Neural cell (in vitro differentiated cells): ENCODE results near the gene EIF5A. TPM values are rescaled to one million over a fixed set of nuclear protein-coding genes. Genes with fewer than 3 reads are reported as not detected.

Source experiments
- H2AFZ ChIP-seq: fragments of 200-600, 300-800 bp; sonication (generic), shearing (Covaris generic); 2 replicates; pipeline ENCODE4 v1.6.0; 2014; ENCODE audit warnings: low read depth, mild to moderate bottlenecking, antibody characterized with exemption, low read length, moderate library complexity
- H3F3A ChIP-seq: fragments of 200-600 bp; shearing (Covaris generic); 2 replicates; pipeline ENCODE4 v1.6.1; 2016; ENCODE audit warnings: mild to moderate bottlenecking, moderate library complexity, mixed read lengths, antibody characterized with exemption, low read length; ENCODE audit not compliant: insufficient read depth, poor library complexity, severe bottlenecking
- H3K27ac ChIP-seq: fragments of 200-600, 300-800 bp; sonication (generic), shearing (Covaris generic); 2 replicates; pipeline ENCODE4 v1.5.1; 2014; ENCODE audit warnings: mild to moderate bottlenecking, low read length, moderate library complexity
- H3K27me3 ChIP-seq: fragments of 300-800, 200-600 bp; sonication (generic), shearing (Covaris generic); 2 replicates; pipeline ENCODE4 v1.6.0; 2014; ENCODE audit warnings: mild to moderate bottlenecking, low read depth, low read length, moderate library complexity; ENCODE audit not compliant: insufficient read depth
- H3K36me3 ChIP-seq: fragments of 300-800, 200-600 bp; sonication (generic), shearing (Covaris generic); 2 replicates; pipeline ENCODE4 v1.5.1; 2014; ENCODE audit warnings: mild to moderate bottlenecking, antibody characterized with exemption, low read length, moderate library complexity; ENCODE audit not compliant: insufficient read depth
- H3K4me2 ChIP-seq: fragments of 300-800, 200-600 bp; sonication (generic), shearing (Covaris generic); 2 replicates; pipeline ENCODE4 v1.6.0; 2014; ENCODE audit warnings: mild to moderate bottlenecking, low read length
- H3K4me3 ChIP-seq: fragments of 300-800, 200-600 bp; sonication (generic), shearing (Covaris generic); 2 replicates; pipeline ENCODE4 v1.5.1; 2014; ENCODE audit warnings: mild to moderate bottlenecking, low read length, moderate library complexity
- H3K79me2 ChIP-seq: fragments of 200-600 bp; shearing (Covaris generic); replicated peaks from 2 replicates; pipeline ENCODE4 v1.6.0; 2014; ENCODE audit warnings: mild to moderate bottlenecking, low read length, moderate library complexity; ENCODE audit not compliant: insufficient read depth
- H3K9ac ChIP-seq: fragments of 300-800, 200-600 bp; sonication (generic), shearing (Covaris generic); 2 replicates; pipeline ENCODE4 v1.6.1; 2016; ENCODE audit warnings: mild to moderate bottlenecking, low read length, mixed read lengths
- H3K9me2 ChIP-seq: fragments of 200-600 bp; shearing (Covaris generic); 2 replicates; pipeline ENCODE4 v1.6.1; 2016; ENCODE audit warnings: mild to moderate bottlenecking, low read length, mixed read lengths; ENCODE audit not compliant: insufficient read depth
- H3K9me3 ChIP-seq: fragments of 200-600, 300-800 bp; sonication (generic), shearing (Covaris generic); 2 replicates; pipeline ENCODE4 v1.6.1; 2016; ENCODE audit warnings: mild to moderate bottlenecking, mixed run types, low read length, moderate library complexity, mixed read lengths
- H4K20me1 ChIP-seq: fragments of 200-600 bp; shearing (Covaris generic); 2 replicates; pipeline ENCODE4 v1.6.1; 2016; ENCODE audit warnings: mild to moderate bottlenecking, mixed run types; ENCODE audit not compliant: insufficient read depth
- CTCF ChIP-seq: fragments of 450-650 bp; IDR thresholded peaks from 2 replicates; pipeline ENCODE4 v1.5.1; 2014; ENCODE audit warnings: antibody characterized with exemption, mild to moderate bottlenecking, moderate library complexity; ENCODE audit not compliant: poor library complexity, severe bottlenecking
- EP300 ChIP-seq: fragments of 450-650 bp; conservative IDR thresholded peaks from 2 replicates; pipeline ENCODE4 v1.6.1; 2014; ENCODE audit warnings: antibody characterized with exemption, mild to moderate bottlenecking, moderate library complexity; ENCODE audit not compliant: poor library complexity, severe bottlenecking
- EZH2 ChIP-seq: fragments of 200-600, 300-800 bp; shearing (Covaris generic), sonication (generic); IDR thresholded peaks from 2 replicates; pipeline ENCODE4 v1.6.1; 2014; ENCODE audit warnings: antibody characterized with exemption, low read length, borderline replicate concordance, mild to moderate bottlenecking; ENCODE audit not compliant: insufficient read depth, poor library complexity, severe bottlenecking
- MXI1 ChIP-seq: fragments of 450-650 bp; conservative IDR thresholded peaks from 2 replicates; pipeline ENCODE4 v1.6.1; 2014; ENCODE audit warnings: antibody characterized with exemption, mild to moderate bottlenecking; ENCODE audit not compliant: poor library complexity, severe bottlenecking
- POLR2AphosphoS5 ChIP-seq: IDR thresholded peaks from 2 replicates; pipeline ENCODE4 v1.6.1; 2012
- RAD21 ChIP-seq: fragments of 450-650 bp; conservative IDR thresholded peaks from 2 replicates; pipeline ENCODE4 v1.6.1; 2014; ENCODE audit warnings: antibody characterized with exemption, mild to moderate bottlenecking, moderate library complexity
- REST ChIP-seq: IDR thresholded peaks from 2 replicates; pipeline ENCODE4 v1.6.1; 2012; ENCODE audit warnings: borderline replicate concordance
- SMC3 ChIP-seq: fragments of 450-650 bp; conservative IDR thresholded peaks from 2 replicates; pipeline ENCODE4 v1.6.1; 2014; ENCODE audit warnings: antibody characterized with exemption, mild to moderate bottlenecking, moderate library complexity; ENCODE audit not compliant: poor library complexity
- TAF1 ChIP-seq: IDR thresholded peaks from 2 replicates; pipeline ENCODE4 v1.6.1; 2012; ENCODE audit warnings: low read depth
- polyA plus RNA-seq: library from polyadenylated mRNA; depleted of rRNA; stranded (reverse); fragments of >200 nt; gene quantifications from 2 replicates; pipeline ENCODE4 v1.2.3, GENCODE V29; 2014

The EIF5A gene
- polyA plus RNA-seq, 1 donor from 2014 or later = 164 TPM

- H3K9ac ChIP-seq = no peak overlapping the region
Observed at GRCh38 chr17:7356756-7357155, 49.3 kb downstream of the EIF5A start.

GRCh38 chr17:7357381-7357780 is 50.0 kb downstream of the EIF5A start:
- Histone ChIP-seq H3K9ac (no peak overlapping the region), H3K9me2 (no peaks in the 10 kb centered on the region), H4K20me1 (no peaks in the 10 kb centered on the region), H3F3A (no peaks in the 10 kb centered on the region), H3K36me3 (no peaks in the 10 kb centered on the region), H3K4me2 (no peak overlapping the region), H3K9me3 (no peaks in the 10 kb centered on the region), H3K4me3 (no peak overlapping the region), H3K27me3 (no peaks in the 10 kb centered on the region), H3K27ac (no peak overlapping the region), H2AFZ (no peak overlapping the region), H3K79me2 (peaks cover 3% of the 10 kb centered on the region)
- TF ChIP-seq REST (no peak), POLR2AphosphoS5 (no peak), RAD21 (no peak), SMC3 (no peak), MXI1 (no peak), CTCF (no peak), EP300 (no peak)

More at GRCh38 chr17:7356756-7357155, 49.3 kb downstream of the EIF5A start:
- Histone ChIP-seq H3K27me3 (no peaks in the 10 kb centered on the region), H3K79me2 (peaks cover 3% of the 10 kb centered on the region), H2AFZ (no peak overlapping the region), H4K20me1 (no peaks in the 10 kb centered on the region), H3K9me2 (no peaks in the 10 kb centered on the region), H3K4me3 (no peak overlapping the region), H3K36me3 (no peaks in the 10 kb centered on the region), H3F3A (no peaks in the 10 kb centered on the region), H3K4me2 (no peak overlapping the region), H3K27ac (no peak overlapping the region), H3K9me3 (no peaks in the 10 kb centered on the region)
- no peak for TF ChIP-seq MXI1
- no peak for TF ChIP-seq CTCF
- no peak for TF ChIP-seq EP300
- no peak for TF ChIP-seq EZH2
- TF ChIP-seq REST = no peak
- no peak for TF ChIP-seq POLR2AphosphoS5
- no peak for TF ChIP-seq SMC3
- TF ChIP-seq RAD21 = no peak
- TF ChIP-seq TAF1 = no peak
